Endothelial cell of umbilical vein (primary cell): ENCODE results near the gene TSPAN8. TPM values are rescaled to one million over a fixed set of nuclear protein-coding genes. Genes with fewer than 3 reads are reported as not detected.

Experiments used
- BruUV-seq: library from RNA; stranded (reverse); fragments of 400-500 nt; replicated peaks from 2 replicates; lab custom pipeline; 2021; lab: Mats Ljungman, UMichigan
- CTCF ChIA-PET: fragments of 300-600, 350-600 bp; sonication (Branson Sonifier 250); formaldehyde crosslinking; loops from one replicate; lab custom pipeline; 2021; ENCODE audit warnings: antibody characterized with exemption, inconsistent platforms; lab: Charles Lee
- POLR2A ChIA-PET: fragments of 300-600, 350-600 bp; sonication (Branson Sonifier 250); formaldehyde crosslinking; loops from one replicate; lab custom pipeline; 2021; ENCODE audit warnings: antibody characterized with exemption, inconsistent platforms; lab: Charles Lee
- DNase-seq: peaks from one replicate; pipeline ENCODE4 v3.0.0-alpha.2; 2011; ENCODE audit warnings: low read depth, low spot score
- FAIRE-seq: peaks from 2 replicates; lab custom pipeline; 2011; peaks lifted over from hg19 to GRCh38; lab: Jason Lieb, UNC
- H2AFZ ChIP-seq: 2 replicates; pipeline ENCODE4 v1.6.0; 2012; ENCODE audit warnings: low read depth, low read length, control low read depth, inconsistent platforms
- H3K27ac ChIP-seq: 2 replicates; pipeline ENCODE4 v1.5.1; 2011; ENCODE audit warnings: low read depth, mild to moderate bottlenecking, control low read depth, low read length, moderate library complexity; ENCODE audit not compliant: insufficient read depth
- H3K27me3 ChIP-seq, 2 experiments: 2 replicates each; pipeline versions ENCODE4 v1.6.0 to v1.6.1; 2011; ENCODE audit warnings: low read length in 2 of 2, mixed read lengths in 1 of 2; ENCODE audit not compliant: control insufficient read depth in 2 of 2, insufficient read depth in 2 of 2
- H3K36me3 ChIP-seq, 2 experiments: 2 replicates in 1 of 2; 3 replicates in 1 of 2; pipeline ENCODE4 v1.5.1; 2011; ENCODE audit warnings: low read length in 2 of 2, mild to moderate bottlenecking in 1 of 2, moderate library complexity in 1 of 2; ENCODE audit not compliant: control insufficient read depth in 2 of 2, insufficient read depth in 2 of 2; ENCODE audit errors: extremely low read depth in 1 of 2
- H3K4me1 ChIP-seq: 3 replicates; pipeline ENCODE4 v1.5.1; 2011; ENCODE audit warnings: mild to moderate bottlenecking, low read length; ENCODE audit not compliant: control insufficient read depth, insufficient read depth; ENCODE audit errors: extremely low read depth
- H3K4me2 ChIP-seq: 2 replicates; pipeline ENCODE4 v1.6.1; 2011; ENCODE audit warnings: low read length, control low read depth, mixed read lengths; ENCODE audit not compliant: insufficient read depth
- H3K4me3 ChIP-seq, 3 experiments: fragments of 200-600 bp in 1 of 3; sonication (generic), shearing (Covaris generic) in 1 of 3; replicated peaks in 1 of 3; 2 replicates each; pipeline ENCODE4 v1.5.1; 2011 to 2016; ENCODE audit warnings: control low read depth in 3 of 3, low read length in 3 of 3, mild to moderate bottlenecking in 2 of 3, inconsistent platforms in 1 of 3, low read depth in 1 of 3, moderate library complexity in 1 of 3; ENCODE audit not compliant: insufficient read depth in 1 of 3
- H3K79me2 ChIP-seq: 2 replicates; pipeline ENCODE4 v1.6.0; 2012; ENCODE audit warnings: low read length, inconsistent platforms; ENCODE audit not compliant: control insufficient read depth, insufficient read depth
- H3K9ac ChIP-seq: replicated peaks from 2 replicates; pipeline ENCODE3; 2011; ENCODE audit warnings: low read length, control low read depth; ENCODE audit not compliant: insufficient read depth; ENCODE audit errors: extremely low read depth
- H3K9me1 ChIP-seq: replicated peaks from 3 replicates; pipeline ENCODE4 v1.6.0; 2011; ENCODE audit warnings: mild to moderate bottlenecking, low read length; ENCODE audit not compliant: control insufficient read depth, insufficient read depth; ENCODE audit errors: extremely low read depth
- H3K9me3 ChIP-seq: replicated peaks from 2 replicates; pipeline ENCODE4 v1.5.1; 2012; ENCODE audit warnings: low read length, inconsistent platforms; ENCODE audit not compliant: control insufficient read depth, insufficient read depth
- H4K20me1 ChIP-seq: replicated peaks from 2 replicates; pipeline ENCODE3; 2011; ENCODE audit warnings: mild to moderate bottlenecking, low read length; ENCODE audit not compliant: control insufficient read depth, insufficient read depth; ENCODE audit errors: extremely low read depth
- EZH2 ChIP-seq: IDR thresholded peaks from 2 replicates; pipeline ENCODE4 v1.6.1; 2012; ENCODE audit warnings: borderline replicate concordance, low read depth, mild to moderate bottlenecking, moderate library complexity, low read length, inconsistent platforms; ENCODE audit not compliant: severe bottlenecking
- FOS ChIP-seq: IDR thresholded peaks from 2 replicates; pipeline ENCODE4 v1.6.1; 2011; ENCODE audit warnings: mild to moderate bottlenecking, low read length, moderate library complexity, borderline replicate concordance; ENCODE audit not compliant: insufficient read depth
- GATA2 ChIP-seq: IDR thresholded peaks from 2 replicates; pipeline ENCODE4 v1.7.0; 2011; ENCODE audit warnings: low read depth, mild to moderate bottlenecking, moderate library complexity, mixed read lengths, low read length; ENCODE audit not compliant: insufficient read length, insufficient read depth
- JUN ChIP-seq: IDR thresholded peaks from 2 replicates; pipeline ENCODE4 v1.6.1; 2011; ENCODE audit warnings: borderline replicate concordance, low read depth; ENCODE audit not compliant: insufficient read length, insufficient read depth
- MYC ChIP-seq: IDR thresholded peaks from one replicate; pipeline ENCODE4 v1.6.1; 2011; ENCODE audit warnings: mild to moderate bottlenecking, low read depth, low read length
- POLR2A ChIP-seq: IDR thresholded peaks from 2 replicates; pipeline ENCODE4 v1.6.1; 2012; ENCODE audit warnings: low read depth, mild to moderate bottlenecking, control low read depth, low read length
- POLR2AphosphoS5 ChIP-seq: IDR thresholded peaks from 2 replicates; pipeline ENCODE4 v1.6.1; 2012; ENCODE audit warnings: low read depth, mild to moderate bottlenecking, control low read depth, low read length, moderate library complexity; ENCODE audit not compliant: insufficient read depth
- dilution Hi-C: fragments of 300-500 bp; cut with MboI; formaldehyde crosslinking; loops from one replicate; pipeline ENCODE4 v1.15.0; 2019; ENCODE audit warnings: low sequenced_read_pairs; ENCODE audit not compliant: extremely low pct_ligation_motif_present
- intact Hi-C: fragments of 100-400 bp; cut with micrococcal nuclease; formaldehyde crosslinking; loops from one replicate; pipeline ENCODE4 v1.10.0; 2022
- polyA plus RNA-seq, 4 experiments: library from polyadenylated mRNA; depleted of rRNA in 3 of 4; stranded (reverse) in 3 of 4; unstranded in 1 of 4; fragments of >200 nt; gene quantifications; 2 replicates each; pipeline versions ENCODE4 v1.2.1 to v1.2.3, GENCODE V29; 2011 to 2012; ENCODE audit warnings: missing spikeins in 1 of 4
- total RNA-seq: library from RNA; stranded (reverse); gene quantifications from 2 replicates; pipeline ENCODE4 v1.2.3, GENCODE V29; 2021
- TF ChIP-seq, protein P1 (sequence below), 2 donors: IDR thresholded peaks; 1 replicate in 1 of 2; 2 replicates in 1 of 2; pipeline ENCODE4 v1.5.1; 2011; ENCODE audit warnings: low read length in 2 of 2, mild to moderate bottlenecking in 2 of 2, moderate library complexity in 2 of 2, control low read depth in 1 of 2, inconsistent platforms in 1 of 2, low read depth in 1 of 2; ENCODE audit not compliant: insufficient read depth in 1 of 2; ENCODE audit errors: extremely low read depth in 1 of 2
- TF ChIP-seq, protein P2 (sequence below): IDR thresholded peaks from 2 replicates; pipeline ENCODE4 v1.6.1; 2011; ENCODE audit not compliant: insufficient read depth, insufficient read length

TSPAN8 gene
- total and polyA plus RNA-seq, 2 donors (not counting 3 experiments of a cell fraction or from before 2014, with no cell fraction given), result 1.2 to 1.6 TPM

DNA sequence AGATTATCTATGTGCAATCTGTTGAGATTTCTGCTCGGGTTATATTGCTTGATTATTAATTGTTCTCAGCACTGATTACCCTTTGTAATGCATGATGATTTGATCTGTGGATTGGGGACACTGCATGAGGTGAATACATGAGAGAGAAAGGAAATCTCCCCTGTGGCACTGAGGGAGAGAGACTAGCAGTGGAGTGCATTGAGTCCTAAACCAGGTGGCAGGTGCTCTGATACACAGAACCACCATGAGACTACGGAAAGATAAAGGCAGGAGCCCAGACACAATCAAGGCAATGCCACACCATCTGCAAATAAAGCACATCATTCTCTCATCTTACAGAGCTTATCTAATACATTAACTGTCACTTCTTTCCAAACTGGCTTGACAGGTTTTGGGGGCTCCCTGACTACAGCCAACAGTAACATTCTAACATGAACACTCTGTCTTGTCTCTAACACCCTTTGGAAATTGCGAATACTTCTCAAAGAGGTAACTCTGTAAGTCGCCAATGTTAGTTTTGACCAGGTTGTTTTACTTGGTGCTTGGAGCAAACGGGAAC, 37.6 kb upstream of the TSPAN8 start:
- peaks cover 3 to 6% of the 10 kb centered on the region in 2 experiments for H3K27me3 ChIP-seq
- H3K9ac ChIP-seq, result no peak overlapping the region
- CTCF ChIA-PET, result no interaction called here
- intact Hi-C loops (no loop called here), dilution Hi-C loops (no loop called here)
- H3K4me2 ChIP-seq, result no peak overlapping the region
- H3K9me3 ChIP-seq, result no peaks in the 10 kb centered on the region
- H2AFZ ChIP-seq, result no peak overlapping the region
- H3K27ac ChIP-seq, result no peak overlapping the region
- no peaks in the 10 kb centered on the region for H3K9me1 ChIP-seq
- no peaks in the 10 kb centered on the region for H3K36me3 ChIP-seq
- H3K79me2 ChIP-seq, result no peaks in the 10 kb centered on the region
- DNase-seq, result no peak
- TF ChIP-seq POLR2AphosphoS5 (no peak), FOS (no peak), MYC (no peak), EZH2 (no peak), POLR2A (no peak), JUN (no peak), GATA2 (no peak)
- TF ChIP-seq, protein P1, sequence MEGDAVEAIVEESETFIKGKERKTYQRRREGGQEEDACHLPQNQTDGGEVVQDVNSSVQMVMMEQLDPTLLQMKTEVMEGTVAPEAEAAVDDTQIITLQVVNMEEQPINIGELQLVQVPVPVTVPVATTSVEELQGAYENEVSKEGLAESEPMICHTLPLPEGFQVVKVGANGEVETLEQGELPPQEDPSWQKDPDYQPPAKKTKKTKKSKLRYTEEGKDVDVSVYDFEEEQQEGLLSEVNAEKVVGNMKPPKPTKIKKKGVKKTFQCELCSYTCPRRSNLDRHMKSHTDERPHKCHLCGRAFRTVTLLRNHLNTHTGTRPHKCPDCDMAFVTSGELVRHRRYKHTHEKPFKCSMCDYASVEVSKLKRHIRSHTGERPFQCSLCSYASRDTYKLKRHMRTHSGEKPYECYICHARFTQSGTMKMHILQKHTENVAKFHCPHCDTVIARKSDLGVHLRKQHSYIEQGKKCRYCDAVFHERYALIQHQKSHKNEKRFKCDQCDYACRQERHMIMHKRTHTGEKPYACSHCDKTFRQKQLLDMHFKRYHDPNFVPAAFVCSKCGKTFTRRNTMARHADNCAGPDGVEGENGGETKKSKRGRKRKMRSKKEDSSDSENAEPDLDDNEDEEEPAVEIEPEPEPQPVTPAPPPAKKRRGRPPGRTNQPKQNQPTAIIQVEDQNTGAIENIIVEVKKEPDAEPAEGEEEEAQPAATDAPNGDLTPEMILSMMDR (IDR thresholded peaks at IDR 0.05; ENCODE audit: extremely low read depth in 1 of 2, insufficient read depth in 1 of 2, low read depth in 1 of 2, low read length in 2 of 2), result no peak
- TF ChIP-seq, protein P2, sequence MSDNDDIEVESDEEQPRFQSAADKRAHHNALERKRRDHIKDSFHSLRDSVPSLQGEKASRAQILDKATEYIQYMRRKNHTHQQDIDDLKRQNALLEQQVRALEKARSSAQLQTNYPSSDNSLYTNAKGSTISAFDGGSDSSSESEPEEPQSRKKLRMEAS, result no peak
- no peaks in the 10 kb centered on the region for H3K4me1 ChIP-seq
- no peak overlapping the region for H3K4me3 ChIP-seq
- POLR2A ChIA-PET, result no interaction called here
- no TSS peak for BruUV-seq
- no peaks in the 10 kb centered on the region for H4K20me1 ChIP-seq
- no peak for FAIRE-seq
